ENCODE results near the gene IFT122. TPM values are rescaled to one million over a fixed set of nuclear protein-coding genes. Genes with fewer than 3 reads are reported as not detected.
"Not testable (repeated sequence)": the region's sequence is repeated elsewhere in the genome, so short reads cannot be mapped to it uniquely, and the experiment has no call there.

IFT122 gene
- polyA plus RNA-seq, 2 of the 4 experiments (the other 2 are of a cell fraction), result 15.0 to 17.1 TPM

GRCh38 chr3:129485146-129485545 is 45.1 kb downstream of the IFT122 start:
- 91% methylated on average over 6 of the region's 6 CpGs for WGBS (ENCODE audit: missing lambda C conversion rate)
- H3K27ac ChIP-seq, result 0 out of 6 replicates have a peak overlapping the region, but pooled peaks of 1 of the 2 experiments have one; percentile 24

GRCh38 chr3:129485721-129486663 is 46.0 kb downstream of the IFT122 start:
- POLR2A ChIA-PET, result no interaction called here
- no peak for ATAC-seq
- no peak for DNase-seq (ENCODE audit: low read depth in 1 of 2, low spot score in 1 of 2)
- Histone ChIP-seq H3K27ac (peak overlapping the region in 1 of 2 experiments; percentile 24; a peak in 1 of 6 replicates), H3K4me2 (no peak overlapping the region), H3K9me3 (no peaks in the 10 kb centered on the region), H3K4me1 (peaks cover 7% of the 10 kb centered on the region), H3K4me3 (no peak overlapping the region)
- CTCF ChIA-PET, result interaction anchor here (0.7 to 2.3 kb wide), 8 partner anchors 10 to 448 kb away, joined by 3 to 8 read pairs (median 4); partner anchors contain the start of gene IFT122
- FAIRE-seq, result no peak
- TF ChIP-seq HOXA7 (CRISPR knock-in tag; IDR thresholded peaks at IDR 0.05) (no peak), CTCF (IDR thresholded peaks at IDR 0.05) (no peak), ATOH8 (CRISPR knock-in tag; IDR thresholded peaks at IDR 0.05; ENCODE audit: low read depth) (no peak), BHLHE40 (IDR thresholded peaks at IDR 0.05; ENCODE audit: low read depth, low read length) (no peak), HOXB13 (CRISPR knock-in tag; IDR thresholded peaks at IDR 0.05; ENCODE audit: low read depth) (no peak)
- WGBS (ENCODE audit: missing lambda C conversion rate), result 93% methylated on average over 11 of the region's 11 CpGs

More at GRCh38 chr3:129485146-129485545, 45.1 kb downstream of the IFT122 start:
- DNase-seq (ENCODE audit: low read depth in 1 of 2, low spot score in 1 of 2); ATAC-seq; H3K4me3 ChIP-seq; H3K4me1 ChIP-seq; FAIRE-seq; H3K9me3 ChIP-seq; H3K4me2 ChIP-seq; POLR2A ChIA-PET: not testable (repeated sequence)
- CTCF ChIA-PET, result interaction anchor here (0.8 to 2.3 kb wide), 4 partner anchors 102 to 449 kb away, joined by 3 to 8 read pairs (median 4); no protein-coding TSS in a partner anchor

GRCh38 chr3:129486664-129487035 is 46.6 kb downstream of the IFT122 start:
- Histone ChIP-seq H3K4me3 (no peak overlapping the region), H3K27ac (peak overlapping the region in 1 of 2 experiments; percentile 19; a peak in 1 of 6 replicates), H3K4me2 (no peak overlapping the region), H3K9me3 (no peaks in the 10 kb centered on the region), H3K4me1 (peaks cover 8% of the 10 kb centered on the region)
- no peak for DNase-seq (ENCODE audit: low read depth in 1 of 2, low spot score in 1 of 2)
- ChIA-PET CTCF (interaction anchor here (0.7 to 2.3 kb wide), 7 partner anchors 11 to 447 kb away, joined by 3 to 8 read pairs (median 3); partner anchors contain the start of gene IFT122), POLR2A (no interaction called here)
- 100% methylated on average over 2 of the region's 2 CpGs for WGBS (ENCODE audit: missing lambda C conversion rate)
- no peak for FAIRE-seq
- TF ChIP-seq HOXB13 (CRISPR knock-in tag; IDR thresholded peaks at IDR 0.05; ENCODE audit: low read depth) (no peak), FOSB (CRISPR knock-in tag; IDR thresholded peaks at IDR 0.05) (no peak), ZC3H11A (IDR thresholded peaks at IDR 0.05) (no peak), CEBPB (IDR thresholded peaks at IDR 0.05) (no peak), KDM1A (IDR thresholded peaks at IDR 0.05; ENCODE audit: low read depth) (no peak), MAFK (IDR thresholded peaks at IDR 0.05; ENCODE audit: partially characterized antibody) (no peak), POLR2A (IDR thresholded peaks at IDR 0.05; ENCODE audit: low read length) (no peak), ELK1 (IDR thresholded peaks at IDR 0.05; ENCODE audit: low read depth, low read length) (no peak), E2F6 (IDR thresholded peaks at IDR 0.05; ENCODE audit: borderline replicate concordance, low read depth) (no peak), RCOR1 (IDR thresholded peaks at IDR 0.05; ENCODE audit: low read depth, low read length) (no peak), JUN (IDR thresholded peaks at IDR 0.05) (no peak), NPAS2 (CRISPR knock-in tag; IDR thresholded peaks at IDR 0.05; ENCODE audit: borderline replicate concordance) (no peak), HOXB5 (CRISPR knock-in tag; IDR thresholded peaks at IDR 0.05) (no peak), TFCP2L1 (CRISPR knock-in tag; IDR thresholded peaks at IDR 0.05) (no peak), PBX3 (IDR thresholded peaks at IDR 0.05) (no peak)
- ATAC-seq, result no peak
